Thyroid gland (tissue), 4 donors: Measurements from ENCODE around the gene CXXC1.

Source experiments
- POLR2A ChIP-seq, 2 donors: fragments of 450-650 bp; IDR thresholded peaks; one replicate each; pipeline ENCODE4 v1.6.1; 2017; ENCODE audit warnings: antibody characterized with exemption in 2 of 2, mild to moderate bottlenecking in 2 of 2, moderate library complexity in 1 of 2
- TF ChIP-seq, protein P1 (sequence below), 6 experiments: fragments of 200-600 bp in 3 of 6; fragments of 450-650 bp in 3 of 6; sonication (generic) in 3 of 6; IDR thresholded peaks; one replicate each; pipeline ENCODE4 v1.5.1; 2016 to 2019; ENCODE audit warnings: antibody characterized with exemption in 6 of 6, mild to moderate bottlenecking in 2 of 6, inconsistent platforms in 1 of 6, moderate library complexity in 1 of 6

DNA sequence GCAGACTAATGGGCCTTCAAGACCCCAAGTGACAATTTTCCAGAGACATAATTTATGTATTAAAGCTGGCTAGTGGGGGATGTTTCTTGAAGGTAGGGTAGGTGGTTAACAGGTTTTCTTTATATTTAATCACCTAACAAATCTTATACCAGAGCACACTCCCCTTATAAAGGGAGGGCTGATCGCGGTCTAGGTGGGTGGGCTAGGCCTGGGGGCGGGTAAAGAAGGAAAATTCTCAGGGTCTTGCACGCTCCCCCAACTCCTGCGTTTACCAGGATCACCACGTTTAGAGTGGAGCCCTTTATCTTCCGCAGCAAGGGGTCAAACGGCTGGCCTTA, 19.9 kb upstream of the CXXC1 start:
- TF ChIP-seq POLR2A (IDR thresholded peaks at IDR 0.05) = no peak
- TF ChIP-seq, protein P1, sequence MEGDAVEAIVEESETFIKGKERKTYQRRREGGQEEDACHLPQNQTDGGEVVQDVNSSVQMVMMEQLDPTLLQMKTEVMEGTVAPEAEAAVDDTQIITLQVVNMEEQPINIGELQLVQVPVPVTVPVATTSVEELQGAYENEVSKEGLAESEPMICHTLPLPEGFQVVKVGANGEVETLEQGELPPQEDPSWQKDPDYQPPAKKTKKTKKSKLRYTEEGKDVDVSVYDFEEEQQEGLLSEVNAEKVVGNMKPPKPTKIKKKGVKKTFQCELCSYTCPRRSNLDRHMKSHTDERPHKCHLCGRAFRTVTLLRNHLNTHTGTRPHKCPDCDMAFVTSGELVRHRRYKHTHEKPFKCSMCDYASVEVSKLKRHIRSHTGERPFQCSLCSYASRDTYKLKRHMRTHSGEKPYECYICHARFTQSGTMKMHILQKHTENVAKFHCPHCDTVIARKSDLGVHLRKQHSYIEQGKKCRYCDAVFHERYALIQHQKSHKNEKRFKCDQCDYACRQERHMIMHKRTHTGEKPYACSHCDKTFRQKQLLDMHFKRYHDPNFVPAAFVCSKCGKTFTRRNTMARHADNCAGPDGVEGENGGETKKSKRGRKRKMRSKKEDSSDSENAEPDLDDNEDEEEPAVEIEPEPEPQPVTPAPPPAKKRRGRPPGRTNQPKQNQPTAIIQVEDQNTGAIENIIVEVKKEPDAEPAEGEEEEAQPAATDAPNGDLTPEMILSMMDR (IDR thresholded peaks at IDR 0.05) = no peak
